HG02623 (cell line): ENCODE results near the gene FHOD3.

Experiments used
- ATAC-seq: cut with Tn5 transposase; IDR thresholded peaks from one replicate; pipeline ENCODE4 v1.9.1; 2021; ENCODE audit warnings: moderate library complexity; ENCODE audit not compliant: unreplicated experiment

Gene FHOD3

DNA sequence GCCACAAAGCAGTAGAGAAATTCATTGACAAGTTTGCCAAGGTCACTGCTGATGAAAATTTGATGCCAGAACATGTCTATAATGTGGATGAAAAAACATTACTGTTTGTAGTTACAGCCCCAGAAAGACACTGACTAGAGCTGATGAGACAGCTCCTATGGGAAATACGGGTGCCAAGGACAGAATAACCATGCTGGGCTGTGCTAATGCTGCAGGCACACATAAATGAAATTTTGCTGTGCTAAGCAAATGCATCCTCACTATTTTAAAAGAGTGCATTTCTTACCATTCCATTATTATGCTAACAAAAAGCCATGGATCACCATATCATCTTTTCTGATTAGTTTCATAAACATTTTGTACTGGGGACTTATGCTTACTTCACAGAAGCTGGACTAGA, 208.2 kb downstream of the FHOD3 start:
- no peak for ATAC-seq

DNA sequence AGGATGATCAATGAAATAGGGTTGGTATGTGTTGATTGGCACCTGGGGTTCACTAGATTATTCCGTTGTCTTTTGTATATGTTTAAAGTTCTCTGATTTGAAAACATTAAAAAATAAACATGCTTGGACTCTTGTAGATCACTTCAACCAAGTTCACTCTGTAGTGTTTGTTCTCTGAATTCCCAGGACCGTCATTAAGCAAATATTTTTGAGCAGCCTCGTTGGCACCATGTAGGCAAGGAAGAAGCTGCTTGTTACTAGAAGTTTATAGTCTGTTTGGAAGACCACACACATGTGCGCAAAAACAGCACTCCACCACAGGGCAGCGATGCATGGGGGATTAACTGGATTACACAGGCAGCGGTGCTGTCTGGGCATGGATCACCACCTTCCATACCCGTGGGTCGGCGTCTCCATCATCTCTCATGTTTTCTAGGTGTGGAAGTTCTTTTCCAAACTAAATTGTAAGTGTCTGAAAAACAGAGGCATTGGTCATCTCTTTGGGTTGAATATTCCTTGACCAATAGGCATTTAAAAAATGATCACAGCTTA, 212.2 kb downstream of the FHOD3 start:
- no peak for ATAC-seq

DNA sequence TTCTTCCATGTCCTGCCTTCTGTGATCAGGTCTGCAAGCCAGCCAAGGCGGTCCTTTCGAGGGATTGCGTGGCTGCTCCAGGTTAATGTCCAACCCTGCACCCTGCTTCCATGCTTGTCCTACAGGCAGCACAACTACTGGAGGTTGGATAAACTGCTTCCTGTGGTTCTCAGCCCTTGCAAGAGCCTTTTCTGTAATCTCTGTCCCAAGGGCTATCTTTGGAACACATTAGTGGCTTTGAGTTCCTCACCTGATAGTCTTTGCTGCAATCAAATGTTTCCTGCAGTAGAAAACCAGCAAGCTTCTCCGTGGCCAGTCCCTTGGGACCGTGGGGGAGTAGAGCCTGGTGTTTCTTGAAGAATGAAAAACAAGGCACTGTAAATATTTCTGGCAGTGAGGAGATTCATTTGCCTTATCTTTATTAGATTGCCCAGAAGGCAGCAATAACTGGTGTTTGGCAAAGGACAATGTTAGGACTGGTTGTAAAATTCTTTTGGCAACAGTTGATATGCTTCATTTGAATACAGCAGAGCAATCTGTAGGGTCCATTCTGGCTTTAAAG, 214.4 kb downstream of the FHOD3 start:
- ATAC-seq = no peak

DNA sequence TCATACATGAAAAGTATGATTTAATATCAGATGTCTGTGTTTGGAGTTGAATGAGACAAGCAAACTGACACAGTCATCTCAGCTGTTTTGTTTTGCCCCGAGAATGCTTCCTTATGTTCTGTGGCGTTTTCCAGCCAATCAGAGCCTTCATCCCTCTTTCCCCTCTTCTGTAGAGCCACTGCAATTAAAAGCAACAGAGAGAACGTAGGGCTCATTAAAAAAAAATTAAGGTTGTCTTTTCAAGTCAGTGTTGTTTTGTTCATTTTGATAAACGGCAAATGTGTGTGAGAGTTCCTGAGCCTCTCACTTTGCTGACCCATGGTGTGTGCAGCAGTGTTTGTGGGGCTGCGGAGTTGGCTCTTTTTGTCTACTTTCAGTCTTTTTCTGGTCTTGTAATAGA, 216.0 kb downstream of the FHOD3 start:
- no peak for ATAC-seq

DNA sequence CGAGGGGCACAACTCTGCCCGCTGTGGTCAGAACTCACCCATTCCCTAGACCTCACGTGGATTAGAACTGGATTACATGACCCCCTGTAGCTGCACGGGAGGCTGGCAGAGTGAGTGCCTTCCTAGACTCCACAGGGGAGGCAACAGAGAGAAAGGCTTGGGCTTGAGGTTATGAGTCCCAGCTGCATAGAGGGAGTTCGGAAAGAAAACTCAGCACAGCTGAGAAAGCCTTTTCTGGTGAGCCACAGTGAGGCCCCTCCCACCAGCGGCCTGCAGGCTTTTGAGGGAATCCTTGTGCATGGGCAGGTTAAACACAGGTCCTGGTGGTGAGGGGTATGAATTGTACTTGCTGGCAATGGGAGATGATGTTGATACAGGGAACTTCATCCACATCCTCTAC, 217.3 kb downstream of the FHOD3 start:
- no peak for ATAC-seq

DNA sequence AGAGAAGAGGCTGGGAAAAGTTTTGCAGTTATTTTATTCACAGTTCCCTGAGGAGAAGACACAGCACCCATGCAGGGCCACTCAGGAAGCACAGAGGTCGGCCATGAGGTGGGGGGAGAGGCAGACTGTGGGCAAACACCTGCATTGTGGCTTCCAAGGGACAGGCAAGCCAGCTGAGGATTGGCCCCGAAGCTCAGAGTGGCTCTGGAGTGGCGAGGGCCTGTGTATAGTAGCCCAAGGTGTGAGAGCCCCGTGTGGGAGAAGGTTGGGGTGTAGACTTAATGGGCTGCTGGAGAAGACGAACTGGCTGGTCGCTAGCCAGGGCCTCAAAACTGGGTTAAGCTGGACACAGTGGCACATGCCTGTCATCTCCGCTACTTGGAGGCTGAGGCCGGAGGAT, 218.7 kb downstream of the FHOD3 start:
- ATAC-seq = no peak

DNA sequence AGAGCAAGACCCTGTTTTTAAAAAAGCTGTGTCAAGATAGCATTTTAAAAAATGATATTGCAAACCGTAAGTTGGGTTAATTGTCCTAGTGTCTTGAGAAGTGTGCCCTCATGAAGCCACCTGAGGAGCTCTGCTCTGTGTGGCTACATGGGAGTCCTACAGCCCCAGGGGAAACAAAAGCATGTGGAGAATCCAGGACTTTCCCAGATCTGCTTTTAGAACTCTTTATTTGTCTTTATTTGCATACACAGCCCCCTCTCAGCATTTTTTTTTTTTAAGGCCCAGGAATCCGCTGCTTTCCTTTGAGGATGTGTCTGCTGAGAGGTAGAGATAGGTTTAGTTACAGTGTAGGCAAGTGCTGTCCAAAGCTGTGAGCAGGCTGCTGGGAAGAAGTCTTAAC, 219.2 kb downstream of the FHOD3 start:
- no peak for ATAC-seq

DNA sequence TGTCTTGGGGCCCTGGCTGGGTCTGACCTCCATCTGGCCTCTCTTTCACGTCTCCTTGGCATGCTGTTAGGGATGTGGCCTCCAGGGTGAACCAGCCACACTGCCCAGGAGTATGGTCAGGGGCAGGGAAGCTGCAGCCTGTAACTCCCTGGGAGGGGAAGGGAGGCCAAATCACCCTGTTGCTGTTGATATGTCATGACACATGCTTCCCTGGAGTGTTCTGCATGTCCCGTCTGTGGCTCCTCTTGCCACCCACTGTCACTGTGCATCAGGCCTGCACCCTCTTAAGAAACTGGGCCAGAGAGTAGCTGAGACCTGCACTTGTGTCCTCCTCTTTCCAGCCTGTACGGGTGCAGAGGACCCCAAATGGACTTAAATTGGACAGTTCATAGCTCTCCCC, 221.3 kb downstream of the FHOD3 start:
- no peak for ATAC-seq

DNA sequence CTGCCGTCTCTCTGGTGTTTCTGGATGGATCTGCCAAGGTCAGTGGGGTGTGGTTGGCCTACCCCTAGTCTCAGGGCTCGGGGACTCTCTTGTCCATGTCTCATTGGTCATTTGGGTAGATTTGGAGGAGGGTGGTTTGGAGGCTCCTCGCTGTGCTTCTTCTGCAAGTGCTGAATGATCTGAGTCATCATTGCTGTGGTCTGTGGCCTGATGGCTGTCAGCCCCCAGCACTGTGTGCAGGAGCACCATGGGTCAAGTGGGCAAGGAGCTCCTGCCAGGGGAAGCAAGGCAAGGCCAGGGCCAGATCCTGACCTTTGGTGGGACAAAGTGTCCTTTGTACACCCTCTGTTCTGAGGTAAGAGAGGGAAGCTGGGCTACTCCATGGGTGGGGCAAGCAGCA, 221.8 kb downstream of the FHOD3 start:
- ATAC-seq = no peak

DNA sequence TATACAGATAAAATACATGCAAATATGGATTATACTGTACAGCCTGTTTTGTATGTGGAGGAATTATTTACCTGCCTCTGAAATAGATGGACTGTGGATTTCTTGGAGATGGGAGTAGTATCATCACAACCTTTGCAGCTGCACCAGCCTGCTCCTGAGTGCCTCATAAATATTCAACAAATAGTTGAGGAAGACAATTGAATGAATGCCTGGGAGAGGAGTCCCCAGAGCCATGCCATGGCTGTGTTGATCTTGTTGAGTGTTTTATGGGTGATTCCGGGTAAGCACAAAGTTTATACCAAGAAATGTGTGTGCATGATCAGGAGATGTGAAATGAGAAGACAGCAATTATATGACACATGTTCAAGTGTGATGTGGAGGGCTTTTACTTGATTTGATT, 225.0 kb downstream of the FHOD3 start:
- no peak for ATAC-seq

DNA sequence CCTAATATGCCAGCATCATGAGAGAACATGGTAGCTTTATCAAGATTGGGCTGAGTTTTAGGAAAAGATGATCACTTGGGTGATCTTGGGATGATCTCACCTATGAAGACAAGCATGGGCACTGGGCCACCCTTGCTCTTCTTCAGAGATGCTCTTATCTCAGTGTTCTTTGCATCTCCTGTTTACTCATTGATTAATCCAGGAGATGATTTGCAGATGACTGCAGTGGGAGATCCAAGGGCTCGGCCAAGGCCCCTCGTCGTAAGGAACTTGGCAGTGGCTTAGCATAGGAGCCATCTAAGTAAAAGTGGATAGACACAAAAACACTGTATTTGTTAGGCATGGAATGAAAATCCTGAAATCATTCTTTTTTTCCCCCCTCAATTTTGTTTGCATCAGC, 228.4 kb downstream of the FHOD3 start:
- no peak for ATAC-seq

DNA sequence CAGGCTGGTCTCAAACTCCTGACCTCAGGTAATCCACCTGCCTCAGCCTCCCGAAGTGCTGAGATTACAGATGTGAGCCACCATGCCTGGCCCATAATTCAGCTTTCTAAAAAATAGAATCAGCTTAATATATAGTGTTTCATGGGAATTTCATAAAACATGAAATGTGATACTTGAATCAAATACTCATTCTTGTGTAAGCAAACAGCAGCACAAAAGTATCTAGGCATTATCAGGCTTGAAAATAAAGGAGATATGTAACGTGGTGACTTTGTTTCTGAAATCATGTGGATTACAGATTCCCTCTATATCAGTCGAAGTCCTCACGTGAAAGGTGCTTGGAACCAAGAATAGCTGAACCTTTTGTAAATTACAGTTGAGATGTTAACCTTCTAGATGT, 229.1 kb downstream of the FHOD3 start:
- ATAC-seq = no peak

DNA sequence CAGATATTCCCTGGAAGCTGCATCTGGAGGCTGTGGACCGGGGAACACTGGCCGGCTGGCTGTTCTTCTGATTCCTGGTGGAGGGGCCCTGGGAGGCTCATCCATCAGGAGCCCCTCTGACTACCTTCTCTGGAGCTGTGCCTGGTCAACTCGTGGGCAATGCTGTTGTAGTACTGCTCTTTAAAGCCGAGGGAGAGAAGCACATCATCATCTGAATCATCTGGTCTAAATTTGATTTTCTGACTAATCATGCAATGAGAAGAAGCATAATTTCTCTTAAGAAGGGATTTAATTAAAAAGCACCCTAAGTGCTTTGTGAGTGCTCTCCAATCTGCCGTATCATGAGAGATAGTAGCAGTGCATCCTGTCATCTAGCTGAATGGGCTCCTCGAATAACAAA, 229.5 kb downstream of the FHOD3 start:
- no peak for ATAC-seq

DNA sequence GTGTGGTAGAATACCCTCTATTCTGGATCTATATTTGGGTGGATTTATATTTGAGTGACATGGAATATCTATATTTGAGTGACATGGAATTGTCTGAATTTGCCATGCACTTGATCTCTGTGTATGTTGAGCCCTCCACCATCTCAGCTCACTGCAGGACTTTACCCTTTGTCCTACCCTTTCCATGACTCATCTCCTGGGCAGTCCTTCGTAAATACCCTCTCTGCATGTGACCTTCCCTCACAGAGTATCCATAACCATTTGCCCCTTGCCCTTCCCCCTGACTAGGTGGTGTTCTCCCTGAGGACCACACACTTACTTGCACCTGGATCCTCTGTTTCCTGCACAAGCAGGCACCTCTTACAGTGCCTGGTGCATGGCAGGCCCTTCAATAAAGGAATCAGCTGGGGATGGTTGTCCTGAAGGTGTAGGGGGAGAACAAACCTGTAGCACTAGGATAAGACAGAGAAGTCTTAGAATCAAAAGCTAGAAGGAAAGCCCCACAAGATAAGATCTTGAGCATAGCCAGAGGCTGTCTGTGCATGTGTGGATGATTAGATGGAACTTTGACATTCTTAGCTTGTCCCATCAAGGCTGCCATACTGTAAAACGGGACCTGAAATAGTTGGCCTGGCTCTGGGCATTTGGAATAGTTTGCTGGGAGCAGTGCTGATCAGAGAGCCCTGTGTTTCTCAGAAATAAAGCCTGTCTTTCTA, 230.4 kb downstream of the FHOD3 start:
- no peak for ATAC-seq

DNA sequence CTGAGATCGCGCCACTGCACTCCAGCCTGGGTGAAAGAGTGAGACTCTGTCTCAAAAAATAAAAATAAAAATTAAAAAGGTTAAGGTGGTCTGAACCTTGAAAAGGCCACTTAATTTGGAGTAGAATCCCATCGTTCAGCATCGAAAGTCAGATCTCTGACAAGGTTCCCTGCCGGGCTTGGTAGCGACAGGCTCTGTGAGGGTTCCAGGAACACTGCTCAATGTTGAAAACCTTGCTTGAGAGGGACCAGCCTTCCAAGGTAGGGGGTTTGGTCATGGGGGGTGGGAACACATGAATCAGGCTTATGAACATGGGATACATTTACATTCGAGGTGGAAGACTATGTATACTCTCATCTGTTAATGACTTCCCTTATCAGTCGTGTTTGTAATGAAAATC, 232.2 kb downstream of the FHOD3 start:
- no peak for ATAC-seq

DNA sequence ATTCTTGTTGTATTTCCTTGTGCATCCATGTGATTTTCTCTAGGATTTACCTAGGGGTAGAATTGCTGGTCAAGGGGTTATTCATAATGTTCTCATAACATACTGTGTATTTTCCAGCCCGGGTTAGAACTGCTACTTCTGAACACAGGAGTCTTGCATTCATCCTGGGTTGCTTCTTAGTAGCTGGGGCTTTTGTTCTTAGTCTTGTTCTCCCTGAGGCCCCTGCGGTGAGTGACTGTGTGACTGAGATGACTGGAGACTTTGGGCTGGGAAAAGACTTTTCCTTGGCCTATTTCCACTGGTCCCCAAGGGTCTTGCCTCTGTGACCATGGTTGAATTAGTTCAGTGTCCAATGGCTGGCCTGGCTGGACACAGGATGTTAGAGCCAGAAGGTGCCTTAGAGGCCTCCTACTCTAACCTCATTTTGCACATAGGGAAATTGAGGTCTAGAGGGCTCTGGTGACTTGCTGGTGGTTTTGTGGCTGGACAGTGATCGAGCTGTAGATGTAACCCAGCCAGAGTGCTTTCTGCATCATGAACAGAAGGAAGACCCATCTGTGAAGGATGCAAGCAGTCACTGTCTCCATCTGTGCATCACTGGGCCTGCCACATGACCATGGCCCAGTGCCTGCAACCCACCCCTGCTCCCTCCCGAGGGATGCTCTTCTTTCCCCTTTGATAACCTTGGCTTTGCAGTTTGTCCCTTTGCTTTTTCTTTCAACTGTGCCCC, 233.3 kb downstream of the FHOD3 start:
- no peak for ATAC-seq

DNA sequence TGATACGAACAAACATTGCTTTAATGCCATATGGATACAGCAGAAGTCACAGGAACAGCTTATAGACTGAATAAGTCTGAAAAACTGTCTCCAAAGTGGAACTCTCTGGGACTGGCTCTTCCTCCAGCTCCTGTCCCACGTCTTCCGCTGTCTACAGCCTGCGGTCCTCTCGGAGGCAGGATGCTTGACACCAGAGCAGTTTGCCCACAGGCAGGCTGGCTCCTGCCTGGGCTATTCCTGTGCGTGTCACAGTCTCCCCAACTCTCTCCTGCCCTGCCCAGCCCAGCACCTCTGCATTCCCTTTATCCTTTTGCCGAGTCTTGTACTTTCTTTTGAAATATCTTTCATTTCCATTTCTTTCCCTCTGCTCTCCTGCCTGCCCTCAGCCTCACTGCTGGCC, 234.1 kb downstream of the FHOD3 start:
- ATAC-seq = no peak

DNA sequence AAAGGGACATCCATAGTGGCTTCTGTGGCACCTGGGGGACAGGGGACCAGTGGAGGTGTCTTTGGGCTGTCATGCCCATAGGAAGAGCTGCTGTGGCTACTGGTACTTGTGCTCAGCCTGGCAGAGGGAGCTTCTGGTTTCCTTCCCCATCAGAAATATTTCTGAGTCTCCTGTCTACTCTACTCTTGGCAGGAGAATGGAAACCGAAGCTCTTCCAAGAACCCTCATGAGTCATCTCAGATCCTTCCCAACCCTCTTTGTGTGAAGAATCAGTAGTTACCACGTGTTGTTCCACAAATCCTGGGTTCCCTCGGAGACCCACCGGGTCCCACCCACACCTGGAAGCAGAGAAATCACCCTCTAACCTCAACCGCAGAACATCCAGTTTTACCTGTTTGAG, 234.9 kb downstream of the FHOD3 start:
- no peak for ATAC-seq

DNA sequence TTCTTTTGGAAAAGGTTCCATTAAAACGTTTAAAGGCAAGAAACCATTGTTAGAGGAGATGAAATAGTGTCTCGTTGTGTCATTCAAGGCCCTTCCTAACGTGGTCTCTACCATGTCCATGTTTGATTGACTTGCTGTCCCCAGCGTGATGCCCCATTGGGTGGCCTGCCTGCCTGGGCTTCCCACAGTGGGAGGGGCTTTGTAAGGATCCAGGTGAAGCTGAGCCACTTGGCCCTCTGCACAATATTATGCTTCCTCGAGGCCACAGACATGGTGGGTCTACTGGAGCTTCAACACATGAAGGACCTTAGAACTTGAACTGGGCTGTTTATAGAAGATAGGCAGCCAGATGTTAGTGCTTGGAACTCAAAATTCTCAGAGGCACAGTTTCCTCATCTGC, 235.3 kb downstream of the FHOD3 start:
- ATAC-seq = no peak

DNA sequence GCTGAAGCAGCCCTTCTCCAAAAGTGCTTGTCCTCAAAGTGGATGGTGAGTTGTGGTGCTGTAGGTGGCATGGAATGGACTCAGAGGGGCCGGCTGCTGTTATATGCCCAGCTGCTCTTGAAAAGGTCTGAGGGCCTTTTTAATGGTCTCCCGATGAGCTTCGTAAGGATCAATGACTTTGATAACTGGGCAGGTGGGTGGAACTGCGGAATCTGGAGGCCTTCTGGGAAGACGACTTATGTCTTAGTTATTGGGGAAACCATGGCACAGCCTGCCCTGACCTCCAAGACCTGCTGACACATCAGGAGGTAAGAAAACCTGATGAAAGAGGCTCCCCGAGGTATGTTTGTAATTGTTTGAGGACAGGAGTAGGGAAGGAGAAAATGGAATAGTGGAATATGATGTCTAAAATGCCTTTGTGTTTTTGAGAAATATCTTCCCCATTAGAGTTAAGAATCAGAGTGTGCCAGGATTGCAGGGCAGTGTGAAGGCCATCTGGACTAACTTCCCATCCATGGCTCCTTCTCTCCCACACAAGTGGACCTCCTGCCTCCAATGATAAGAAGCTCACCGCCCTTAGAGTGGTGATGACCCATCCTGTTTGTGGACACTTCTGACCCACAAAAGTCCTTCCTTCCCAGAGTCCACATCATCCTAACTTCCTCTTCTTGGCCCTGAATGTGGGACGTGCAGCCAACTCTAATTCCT, 236.1 kb downstream of the FHOD3 start:
- ATAC-seq = no peak

DNA sequence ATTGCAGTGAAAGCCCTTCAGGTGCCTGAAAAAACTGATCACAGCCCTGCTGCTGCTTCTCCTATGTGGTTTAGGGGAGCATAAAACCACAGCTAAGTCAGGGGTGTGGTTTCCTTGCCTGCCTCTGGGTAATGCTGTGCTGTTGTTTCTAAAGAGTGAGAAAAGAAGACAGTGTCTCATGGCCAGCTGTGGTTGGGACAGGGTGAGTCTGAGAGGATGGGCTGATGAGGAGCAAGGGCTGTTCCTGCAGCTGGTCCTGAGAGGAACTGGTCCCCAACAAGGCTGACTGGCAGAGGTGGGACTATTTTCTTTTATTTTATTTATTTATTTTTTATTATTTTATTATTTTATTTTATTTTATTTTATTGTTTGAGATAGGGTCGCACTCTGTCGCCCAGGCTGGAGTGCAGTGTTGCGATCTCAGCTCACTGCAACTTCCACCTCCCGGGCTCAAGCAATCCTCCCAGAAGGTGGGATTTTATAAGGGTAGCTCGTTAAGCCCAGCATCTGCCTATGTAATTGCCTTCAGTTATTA, 236.7 kb downstream of the FHOD3 start:
- ATAC-seq = no peak
